ENCODE data around the gene CST1. TPM values are rescaled to one million over a fixed set of nuclear protein-coding genes. Genes with fewer than 3 reads are reported as not detected.
"Not testable (repeated sequence)": the region's sequence is repeated elsewhere in the genome, so short reads cannot be mapped to it uniquely, and the experiment has no call there.

Gene CST1
- total RNA-seq, 1 donor from 2014 or later = not detected

DNA sequence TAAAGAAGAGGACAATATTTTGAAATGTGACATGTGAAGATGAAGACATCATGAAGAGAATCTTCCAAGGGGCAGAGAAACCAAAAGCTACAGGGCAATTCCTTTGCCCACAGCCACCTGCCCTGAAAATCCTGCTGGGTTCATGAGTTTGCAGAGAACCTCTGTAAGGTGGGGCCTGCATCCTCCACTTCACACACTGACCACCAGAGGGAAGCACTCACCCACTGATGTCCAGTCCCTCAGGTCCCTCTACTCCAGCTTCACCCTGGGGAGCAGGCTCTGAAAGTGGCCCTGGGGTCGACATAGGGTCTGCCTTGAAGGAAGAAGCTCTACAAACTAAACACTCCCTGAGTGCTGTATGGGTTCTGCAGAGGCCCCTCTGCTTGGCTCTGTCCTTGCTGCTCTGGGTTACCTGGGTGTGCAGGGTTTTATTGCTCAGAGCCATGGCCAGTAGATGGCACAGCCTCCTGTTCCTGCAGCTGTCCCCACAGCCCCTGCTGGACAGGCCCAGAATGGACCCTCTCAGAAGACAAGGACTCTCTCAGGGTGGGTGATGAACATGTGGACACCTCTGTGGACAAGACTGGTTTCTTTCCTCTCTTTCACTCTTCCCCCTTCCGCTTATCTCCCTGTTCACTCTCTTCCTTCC, 27.0 kb downstream of the CST1 start:
- TF ChIP-seq, protein P1, sequence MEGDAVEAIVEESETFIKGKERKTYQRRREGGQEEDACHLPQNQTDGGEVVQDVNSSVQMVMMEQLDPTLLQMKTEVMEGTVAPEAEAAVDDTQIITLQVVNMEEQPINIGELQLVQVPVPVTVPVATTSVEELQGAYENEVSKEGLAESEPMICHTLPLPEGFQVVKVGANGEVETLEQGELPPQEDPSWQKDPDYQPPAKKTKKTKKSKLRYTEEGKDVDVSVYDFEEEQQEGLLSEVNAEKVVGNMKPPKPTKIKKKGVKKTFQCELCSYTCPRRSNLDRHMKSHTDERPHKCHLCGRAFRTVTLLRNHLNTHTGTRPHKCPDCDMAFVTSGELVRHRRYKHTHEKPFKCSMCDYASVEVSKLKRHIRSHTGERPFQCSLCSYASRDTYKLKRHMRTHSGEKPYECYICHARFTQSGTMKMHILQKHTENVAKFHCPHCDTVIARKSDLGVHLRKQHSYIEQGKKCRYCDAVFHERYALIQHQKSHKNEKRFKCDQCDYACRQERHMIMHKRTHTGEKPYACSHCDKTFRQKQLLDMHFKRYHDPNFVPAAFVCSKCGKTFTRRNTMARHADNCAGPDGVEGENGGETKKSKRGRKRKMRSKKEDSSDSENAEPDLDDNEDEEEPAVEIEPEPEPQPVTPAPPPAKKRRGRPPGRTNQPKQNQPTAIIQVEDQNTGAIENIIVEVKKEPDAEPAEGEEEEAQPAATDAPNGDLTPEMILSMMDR (IDR thresholded peaks at IDR 0.05; ENCODE audit: insufficient read depth, low read length, poor library complexity, severe bottlenecking) = peak; percentile 35
- DNase-seq (ENCODE audit: low read depth); H3K27me3 ChIP-seq (ENCODE audit: control insufficient read depth, insufficient read depth, low read length); H3K4me3 ChIP-seq (ENCODE audit: low read depth, low read length); H3K36me3 ChIP-seq (ENCODE audit: control insufficient read depth, insufficient read depth, low read length): not testable (repeated sequence)

DNA sequence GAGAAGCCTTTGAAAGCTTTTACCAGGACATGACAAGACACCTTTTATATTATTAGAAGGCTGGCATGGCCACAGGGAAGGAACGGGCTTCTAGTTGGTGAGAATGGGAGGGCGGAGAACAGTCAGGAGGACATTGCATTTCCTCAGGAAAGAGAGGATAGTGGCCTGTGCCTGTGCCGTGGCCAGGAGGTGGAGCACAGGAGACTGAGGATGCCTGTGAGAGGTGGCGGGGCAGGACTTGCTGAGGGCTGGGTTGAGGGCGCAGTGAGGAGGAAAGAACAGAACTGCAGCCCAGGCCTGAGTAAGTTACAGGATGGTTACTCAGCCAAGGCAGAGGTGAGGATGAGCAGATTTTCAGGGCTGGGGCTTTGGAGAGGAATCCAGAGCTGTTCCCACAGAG, 27.9 kb downstream of the CST1 start:
- DNase-seq (ENCODE audit: low read depth) = not testable (repeated sequence)

DNA sequence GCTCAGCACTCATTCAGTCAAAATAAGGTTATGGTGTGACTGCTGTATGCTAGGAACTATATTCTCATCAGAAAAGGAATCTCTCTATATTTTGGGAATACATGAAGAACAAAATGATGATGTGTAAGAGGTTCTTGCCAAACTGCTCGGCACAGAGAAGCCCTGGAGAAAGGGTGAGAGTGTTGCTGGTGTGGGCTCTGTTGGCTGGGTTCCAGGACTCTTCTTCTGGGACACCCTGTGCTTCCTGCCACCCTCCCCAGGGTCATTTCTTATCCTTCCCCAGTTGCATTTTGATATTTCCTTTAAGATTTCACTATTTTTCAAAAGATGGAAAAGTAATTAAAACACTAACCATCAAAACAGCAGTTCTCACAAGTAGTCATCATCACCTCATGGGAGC, 28.8 kb downstream of the CST1 start:
- Histone ChIP-seq H3K27me3 (ENCODE audit: control insufficient read depth, insufficient read depth, low read length) (no peaks in the 10 kb centered on the region), H3K4me3 (ENCODE audit: low read depth, low read length) (no peak overlapping the region), H3K36me3 (ENCODE audit: control insufficient read depth, insufficient read depth, low read length) (no peaks in the 10 kb centered on the region)
- TF ChIP-seq, protein P1 (IDR thresholded peaks at IDR 0.05; ENCODE audit: insufficient read depth, low read length, poor library complexity, severe bottlenecking) = no peak
- no peak for DNase-seq (ENCODE audit: low read depth)

More for the DNA sequence above, 27.9 kb downstream of the CST1 start:
- H3K27me3 ChIP-seq (ENCODE audit: control insufficient read depth, insufficient read depth, low read length); H3K4me3 ChIP-seq (ENCODE audit: low read depth, low read length); H3K36me3 ChIP-seq (ENCODE audit: control insufficient read depth, insufficient read depth, low read length): not testable (repeated sequence)

DNA sequence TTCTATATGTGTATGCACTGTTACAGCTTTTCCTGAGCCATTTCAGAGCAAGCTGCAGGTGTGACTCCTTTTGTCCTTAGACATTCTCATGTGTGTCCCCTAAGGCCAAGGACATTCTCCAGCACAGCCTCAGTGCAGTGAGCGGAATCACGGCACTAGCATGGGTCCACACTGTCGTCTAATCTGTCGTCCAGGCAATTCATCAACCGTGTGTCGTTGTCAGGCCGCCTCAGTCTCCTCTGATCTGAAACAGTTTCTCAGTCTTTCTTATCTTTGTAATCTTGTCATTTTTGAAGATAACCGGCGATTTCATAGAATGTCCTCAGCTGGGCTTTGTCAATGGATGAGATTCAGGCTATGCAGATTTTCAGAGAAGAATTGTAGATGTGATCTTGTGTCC, 31.4 kb downstream of the CST1 start:
- not testable (repeated sequence) for DNase-seq (ENCODE audit: low read depth); H3K27me3 ChIP-seq (ENCODE audit: control insufficient read depth, insufficient read depth, low read length); H3K36me3 ChIP-seq (ENCODE audit: control insufficient read depth, insufficient read depth, low read length); H3K4me3 ChIP-seq (ENCODE audit: low read depth, low read length)

DNA sequence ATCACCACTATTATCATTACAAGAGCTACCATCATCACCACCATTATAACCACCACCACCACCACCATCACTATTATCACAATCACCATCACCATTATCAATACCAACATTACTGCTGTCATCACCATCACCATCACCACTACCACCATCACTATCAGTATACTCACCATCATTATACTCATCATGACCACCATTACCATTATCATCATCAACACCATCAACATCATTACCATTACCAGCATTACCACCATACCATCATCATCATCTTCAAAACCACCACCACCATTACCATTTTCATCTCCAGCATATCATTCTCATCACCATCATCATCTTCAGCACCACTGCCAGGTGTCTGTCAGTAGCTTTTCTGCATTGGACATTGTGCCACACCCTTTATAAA, 39.0 kb downstream of the CST1 start:
- not testable (repeated sequence) for H3K4me3 ChIP-seq (ENCODE audit: low read depth, low read length); H3K27me3 ChIP-seq (ENCODE audit: control insufficient read depth, insufficient read depth, low read length); DNase-seq (ENCODE audit: low read depth); H3K36me3 ChIP-seq (ENCODE audit: control insufficient read depth, insufficient read depth, low read length)

DNA sequence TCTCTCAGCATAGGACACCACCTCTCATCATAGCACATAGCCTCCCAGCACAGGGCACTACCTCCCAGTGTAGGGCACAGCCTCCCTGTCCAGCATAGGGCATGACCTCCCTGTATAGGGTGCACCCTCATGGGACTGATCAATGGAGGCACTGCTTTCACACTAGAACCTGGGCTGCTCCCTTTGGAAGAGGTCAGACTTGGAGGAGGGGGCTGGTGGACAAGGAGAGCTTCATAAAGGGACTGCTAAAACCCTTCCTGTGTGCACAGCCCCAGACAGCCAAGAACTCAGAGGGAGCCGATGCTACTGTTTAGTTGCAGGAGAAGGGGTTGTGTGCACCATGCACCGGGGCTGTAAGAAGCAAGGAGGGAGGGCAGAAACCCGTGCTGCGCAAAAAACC, 40.0 kb downstream of the CST1 start:
- TF ChIP-seq, protein P1 (IDR thresholded peaks at IDR 0.05; ENCODE audit: insufficient read depth, low read length, poor library complexity, severe bottlenecking) = no peak
- DNase-seq (ENCODE audit: low read depth) = no peak
- Histone ChIP-seq H3K4me3 (ENCODE audit: low read depth, low read length) (no peak overlapping the region), H3K27me3 (ENCODE audit: control insufficient read depth, insufficient read depth, low read length) (no peaks in the 10 kb centered on the region), H3K36me3 (ENCODE audit: control insufficient read depth, insufficient read depth, low read length) (no peaks in the 10 kb centered on the region)

DNA sequence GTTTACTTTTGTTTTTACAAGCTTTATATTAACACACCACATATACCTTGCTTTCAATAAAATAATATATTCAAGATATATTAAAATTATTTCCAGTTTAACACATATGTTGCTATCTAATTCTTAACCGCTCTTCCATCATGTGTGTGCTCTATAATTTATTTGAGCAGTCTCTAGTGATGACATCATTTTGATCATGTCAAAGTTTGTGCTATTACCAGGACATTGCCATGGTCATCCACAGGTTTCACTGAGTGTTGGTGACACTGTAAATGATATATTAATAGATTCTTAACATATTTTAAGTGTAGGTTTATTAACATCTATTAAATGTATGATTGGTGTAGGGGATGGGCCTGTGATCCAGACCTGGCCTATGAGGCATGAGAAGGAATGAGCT, 44.8 kb downstream of the CST1 start:
- TF ChIP-seq, protein P1 (IDR thresholded peaks at IDR 0.05; ENCODE audit: insufficient read depth, low read length, poor library complexity, severe bottlenecking) = no peak
- no peaks in the 10 kb centered on the region for H3K36me3 ChIP-seq (ENCODE audit: control insufficient read depth, insufficient read depth, low read length)
- H3K27me3 ChIP-seq (ENCODE audit: control insufficient read depth, insufficient read depth, low read length) = no peaks in the 10 kb centered on the region
- DNase-seq (ENCODE audit: low read depth) = no peak
- H3K4me3 ChIP-seq (ENCODE audit: low read depth, low read length) = no peak overlapping the region

Data from kidney epithelial cell (primary cell).